ENCODE data around the gene ANGEL1. TPM values are rescaled to one million over a fixed set of nuclear protein-coding genes. Genes with fewer than 3 reads are reported as not detected.

The ANGEL1 gene
- total and polyA plus RNA-seq, 12 donors, result 5.5 to 17.1 (median 12.0) TPM

- TF ChIP-seq, protein P1, sequence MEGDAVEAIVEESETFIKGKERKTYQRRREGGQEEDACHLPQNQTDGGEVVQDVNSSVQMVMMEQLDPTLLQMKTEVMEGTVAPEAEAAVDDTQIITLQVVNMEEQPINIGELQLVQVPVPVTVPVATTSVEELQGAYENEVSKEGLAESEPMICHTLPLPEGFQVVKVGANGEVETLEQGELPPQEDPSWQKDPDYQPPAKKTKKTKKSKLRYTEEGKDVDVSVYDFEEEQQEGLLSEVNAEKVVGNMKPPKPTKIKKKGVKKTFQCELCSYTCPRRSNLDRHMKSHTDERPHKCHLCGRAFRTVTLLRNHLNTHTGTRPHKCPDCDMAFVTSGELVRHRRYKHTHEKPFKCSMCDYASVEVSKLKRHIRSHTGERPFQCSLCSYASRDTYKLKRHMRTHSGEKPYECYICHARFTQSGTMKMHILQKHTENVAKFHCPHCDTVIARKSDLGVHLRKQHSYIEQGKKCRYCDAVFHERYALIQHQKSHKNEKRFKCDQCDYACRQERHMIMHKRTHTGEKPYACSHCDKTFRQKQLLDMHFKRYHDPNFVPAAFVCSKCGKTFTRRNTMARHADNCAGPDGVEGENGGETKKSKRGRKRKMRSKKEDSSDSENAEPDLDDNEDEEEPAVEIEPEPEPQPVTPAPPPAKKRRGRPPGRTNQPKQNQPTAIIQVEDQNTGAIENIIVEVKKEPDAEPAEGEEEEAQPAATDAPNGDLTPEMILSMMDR (IDR thresholded peaks at IDR 0.05), result no peak
- intact Hi-C loops (cut with DNase I), result no loop called here
- Histone ChIP-seq H3K36me3 (no peaks in the 10 kb centered on the region), H3K27ac (peak overlapping the region in 1 of 10 donors; percentile 24), H3K27me3 (no peaks in the 10 kb centered on the region), H3K9me3 (no peaks in the 10 kb centered on the region), H3K4me3 (no peak overlapping the region), H3K4me1 (peaks cover 0 to 5% (median 0%) of the 10 kb centered on the region in 9 donors)
- no peak for DNase-seq
- peak in 4 of 8 donors; percentile 46 to 61 (median 54) for ATAC-seq
- 93% methylated on average over 2 of the region's 2 CpGs for WGBS, 2 donors
Measured at GRCh38 chr14:76855066-76855465, 42.4 kb upstream of the ANGEL1 start.

DNA sequence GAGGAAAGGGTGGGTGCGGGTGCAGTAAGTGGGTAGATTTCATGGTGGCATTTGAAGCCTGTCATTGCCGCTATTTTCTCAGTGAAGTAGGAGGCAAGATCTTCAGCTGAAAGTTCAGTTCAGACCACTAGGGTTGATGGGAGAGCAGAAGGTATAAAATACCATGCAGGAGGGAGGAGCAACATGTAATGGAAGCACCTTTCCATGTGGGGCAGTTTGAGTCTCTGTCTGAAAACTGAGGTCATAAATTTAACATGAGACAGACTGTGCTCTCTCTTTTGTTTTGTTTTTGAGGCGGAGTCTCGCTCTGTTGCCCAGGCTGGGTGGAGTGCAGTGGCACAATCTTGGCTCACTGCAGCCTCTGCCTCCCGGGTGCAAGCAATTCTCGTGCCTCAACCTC is 36.2 kb upstream of the ANGEL1 start:
- intact Hi-C loops (cut with DNase I), result no loop called here
- DNase-seq (no peak), ATAC-seq (no peak)
- H3K36me3 ChIP-seq, result no peaks in the 10 kb centered on the region
- H3K4me1 ChIP-seq, result peaks cover 0 to 29% (median 7%) of the 10 kb centered on the region in 9 donors
- TF ChIP-seq, protein P1 (IDR thresholded peaks at IDR 0.05), result no peak
- H3K9me3 ChIP-seq, result no peaks in the 10 kb centered on the region
- 87 to 95% methylated on average over 6 of the region's 6 CpGs for WGBS, 2 donors
- H3K27ac ChIP-seq, result peak overlapping the region in 1 of 10 donors; percentile 25
- H3K27me3 ChIP-seq, result peaks cover 0 to 3% (median 0%) of the 10 kb centered on the region in 7 donors
- H3K4me3 ChIP-seq, result no peak overlapping the region

DNA sequence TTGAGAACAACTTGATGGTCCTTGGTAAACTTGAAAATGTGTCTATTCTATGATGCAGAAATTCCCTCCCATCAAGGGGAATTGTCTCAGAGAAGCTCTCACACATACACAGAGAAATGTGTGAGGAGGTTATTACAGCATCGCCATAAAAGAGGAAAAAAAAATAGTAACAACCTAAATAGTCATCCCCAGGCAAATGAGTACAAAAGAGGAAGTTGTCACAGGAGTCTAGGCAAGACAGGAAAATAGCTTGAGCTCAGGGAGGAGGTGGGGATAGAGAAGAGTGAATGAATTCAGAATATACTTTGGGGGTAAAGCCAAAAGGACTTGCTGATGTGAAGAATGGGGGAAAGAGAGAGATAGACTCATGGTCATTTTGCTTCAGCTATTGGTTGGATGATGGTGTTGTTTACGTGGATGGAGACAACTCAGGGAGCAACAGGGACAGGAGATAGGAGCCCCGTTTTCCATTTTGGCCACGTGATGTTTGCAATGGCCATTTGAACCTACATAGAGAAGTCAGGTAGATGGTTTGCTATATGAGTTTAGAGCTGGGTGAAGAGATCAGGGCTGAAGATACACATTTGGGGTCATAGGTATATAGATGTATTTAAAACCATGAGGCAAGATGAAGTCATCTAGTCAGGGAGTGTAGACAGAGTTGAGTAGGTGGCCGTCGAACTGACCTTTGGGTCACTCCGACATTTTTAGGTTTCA is 33.8 kb upstream of the ANGEL1 start:
- Histone ChIP-seq H3K9me3 (no peaks in the 10 kb centered on the region), H3K27ac (peak overlapping the region in 4 of 10 donors; percentile 5 to 91 (median 87)), H3K4me3 (no peak overlapping the region), H3K27me3 (peaks cover 0 to 8% (median 0%) of the 10 kb centered on the region in 7 donors), H3K36me3 (no peaks in the 10 kb centered on the region), H3K4me1 (peaks cover 0 to 32% (median 7%) of the 10 kb centered on the region in 9 donors)
- TF ChIP-seq, protein P1 (IDR thresholded peaks at IDR 0.05), result no peak
- intact Hi-C loops (cut with DNase I), result no loop called here
- WGBS, 2 donors, result 77 to 85% methylated on average over 7 of the region's 7 CpGs
- DNase-seq (no peak), ATAC-seq (no peak)

DNA sequence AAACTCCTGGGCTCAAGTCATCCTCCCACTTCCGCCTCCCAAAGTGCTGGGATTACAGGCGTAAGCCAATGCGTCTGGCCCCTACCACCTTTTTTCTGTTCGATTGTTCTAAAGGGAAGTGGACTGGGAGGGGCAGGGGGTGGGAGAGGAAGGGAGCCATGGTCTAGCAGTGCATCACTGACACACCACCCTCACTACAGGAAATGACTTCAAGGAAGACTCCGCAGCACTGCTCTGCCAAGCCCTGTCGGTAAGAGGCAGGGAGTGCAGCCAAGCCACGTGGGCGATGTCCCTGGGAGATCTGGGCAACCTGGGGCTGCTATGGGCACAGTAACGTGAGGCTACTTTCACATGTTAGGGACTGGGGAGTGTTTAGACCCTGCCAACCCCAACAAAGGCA is 31.5 kb upstream of the ANGEL1 start:
- Histone ChIP-seq H3K4me1 (peaks cover 0 to 32% (median 7%) of the 10 kb centered on the region in 9 donors), H3K27me3 (peaks cover 0 to 8% (median 0%) of the 10 kb centered on the region in 7 donors), H3K9me3 (no peaks in the 10 kb centered on the region), H3K4me3 (no peak overlapping the region), H3K36me3 (no peaks in the 10 kb centered on the region), H3K27ac (peak overlapping the region; percentile 66 to 91 (median 87))
- DNase-seq, result peak; percentile 68 to 88
- WGBS, 2 donors, result 37 to 52% methylated on average over 9 of the region's 9 CpGs
- intact Hi-C loops (cut with DNase I), result loop anchor here in 1 of 10 donors (2.0 kb wide), 1 partner anchor 19 kb away; no protein-coding TSS in a partner anchor
- ATAC-seq, result peak; percentile 94 to 99 (median 98)
- TF ChIP-seq, protein P1 (IDR thresholded peaks at IDR 0.05), result peak in 8 of 9 donors; percentile 7 to 46 (median 37)
